ENCODE measurements around the gene TAOK1.

The TAOK1 gene

DNA sequence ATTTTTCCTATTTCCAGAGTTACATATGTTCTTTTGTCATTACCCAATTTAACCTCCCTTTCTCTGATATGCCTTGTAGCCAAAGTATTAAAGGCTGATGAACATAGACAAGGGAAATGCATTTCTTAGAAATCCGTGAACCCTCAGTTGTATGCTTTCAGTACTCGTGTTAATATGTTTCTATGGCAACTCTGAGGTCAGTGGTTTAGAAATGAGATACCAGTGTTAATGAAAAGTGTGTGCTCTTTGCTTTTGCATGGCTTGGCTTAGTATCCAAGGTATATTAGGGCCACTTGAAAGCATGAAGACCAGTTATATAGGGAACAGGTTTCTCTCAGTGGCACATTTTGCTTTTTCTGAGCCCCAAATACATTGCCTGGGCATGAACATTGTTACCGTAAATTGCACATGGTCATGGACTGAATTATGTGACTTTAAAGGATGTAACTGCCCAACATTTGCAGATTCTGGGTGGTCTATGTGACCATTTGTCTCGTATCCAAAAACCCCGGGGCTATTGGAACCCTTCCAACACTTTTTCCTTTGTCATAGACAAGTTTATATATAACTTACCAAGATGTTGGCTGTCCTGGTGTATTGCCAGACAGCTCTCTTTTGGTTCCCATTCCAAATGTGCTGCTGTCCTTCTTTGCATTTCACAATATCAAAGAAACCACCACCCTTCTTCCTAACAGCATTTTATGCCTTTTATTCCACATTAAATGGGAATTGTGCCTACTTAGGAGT, 159.2 kb downstream of the TAOK1 start:
- no peaks in the 10 kb centered on the region for H3K9me3 ChIP-seq (ENCODE audit: control insufficient read depth, insufficient read depth, low read depth, low read length)
- H3K4me1 ChIP-seq (ENCODE audit: control insufficient read depth, insufficient read depth, low read length): peaks cover 13% of the 10 kb centered on the region
- peaks cover 3 to 5% of the 10 kb centered on the region in 2 experiments; a peak in 2 of 3 replicates for H3K36me3 ChIP-seq (ENCODE audit: control insufficient read depth in 2 of 2, insufficient read depth in 1 of 2, low read length in 2 of 2)
- TF ChIP-seq, protein P1, sequence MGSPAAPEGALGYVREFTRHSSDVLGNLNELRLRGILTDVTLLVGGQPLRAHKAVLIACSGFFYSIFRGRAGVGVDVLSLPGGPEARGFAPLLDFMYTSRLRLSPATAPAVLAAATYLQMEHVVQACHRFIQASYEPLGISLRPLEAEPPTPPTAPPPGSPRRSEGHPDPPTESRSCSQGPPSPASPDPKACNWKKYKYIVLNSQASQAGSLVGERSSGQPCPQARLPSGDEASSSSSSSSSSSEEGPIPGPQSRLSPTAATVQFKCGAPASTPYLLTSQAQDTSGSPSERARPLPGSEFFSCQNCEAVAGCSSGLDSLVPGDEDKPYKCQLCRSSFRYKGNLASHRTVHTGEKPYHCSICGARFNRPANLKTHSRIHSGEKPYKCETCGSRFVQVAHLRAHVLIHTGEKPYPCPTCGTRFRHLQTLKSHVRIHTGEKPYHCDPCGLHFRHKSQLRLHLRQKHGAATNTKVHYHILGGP (tag by site-specific recombination; IDR thresholded peaks at IDR 0.05): 0 out of 2 replicates have a peak, but pooled peaks have one; percentile 36
- TF ChIP-seq, protein P2, sequence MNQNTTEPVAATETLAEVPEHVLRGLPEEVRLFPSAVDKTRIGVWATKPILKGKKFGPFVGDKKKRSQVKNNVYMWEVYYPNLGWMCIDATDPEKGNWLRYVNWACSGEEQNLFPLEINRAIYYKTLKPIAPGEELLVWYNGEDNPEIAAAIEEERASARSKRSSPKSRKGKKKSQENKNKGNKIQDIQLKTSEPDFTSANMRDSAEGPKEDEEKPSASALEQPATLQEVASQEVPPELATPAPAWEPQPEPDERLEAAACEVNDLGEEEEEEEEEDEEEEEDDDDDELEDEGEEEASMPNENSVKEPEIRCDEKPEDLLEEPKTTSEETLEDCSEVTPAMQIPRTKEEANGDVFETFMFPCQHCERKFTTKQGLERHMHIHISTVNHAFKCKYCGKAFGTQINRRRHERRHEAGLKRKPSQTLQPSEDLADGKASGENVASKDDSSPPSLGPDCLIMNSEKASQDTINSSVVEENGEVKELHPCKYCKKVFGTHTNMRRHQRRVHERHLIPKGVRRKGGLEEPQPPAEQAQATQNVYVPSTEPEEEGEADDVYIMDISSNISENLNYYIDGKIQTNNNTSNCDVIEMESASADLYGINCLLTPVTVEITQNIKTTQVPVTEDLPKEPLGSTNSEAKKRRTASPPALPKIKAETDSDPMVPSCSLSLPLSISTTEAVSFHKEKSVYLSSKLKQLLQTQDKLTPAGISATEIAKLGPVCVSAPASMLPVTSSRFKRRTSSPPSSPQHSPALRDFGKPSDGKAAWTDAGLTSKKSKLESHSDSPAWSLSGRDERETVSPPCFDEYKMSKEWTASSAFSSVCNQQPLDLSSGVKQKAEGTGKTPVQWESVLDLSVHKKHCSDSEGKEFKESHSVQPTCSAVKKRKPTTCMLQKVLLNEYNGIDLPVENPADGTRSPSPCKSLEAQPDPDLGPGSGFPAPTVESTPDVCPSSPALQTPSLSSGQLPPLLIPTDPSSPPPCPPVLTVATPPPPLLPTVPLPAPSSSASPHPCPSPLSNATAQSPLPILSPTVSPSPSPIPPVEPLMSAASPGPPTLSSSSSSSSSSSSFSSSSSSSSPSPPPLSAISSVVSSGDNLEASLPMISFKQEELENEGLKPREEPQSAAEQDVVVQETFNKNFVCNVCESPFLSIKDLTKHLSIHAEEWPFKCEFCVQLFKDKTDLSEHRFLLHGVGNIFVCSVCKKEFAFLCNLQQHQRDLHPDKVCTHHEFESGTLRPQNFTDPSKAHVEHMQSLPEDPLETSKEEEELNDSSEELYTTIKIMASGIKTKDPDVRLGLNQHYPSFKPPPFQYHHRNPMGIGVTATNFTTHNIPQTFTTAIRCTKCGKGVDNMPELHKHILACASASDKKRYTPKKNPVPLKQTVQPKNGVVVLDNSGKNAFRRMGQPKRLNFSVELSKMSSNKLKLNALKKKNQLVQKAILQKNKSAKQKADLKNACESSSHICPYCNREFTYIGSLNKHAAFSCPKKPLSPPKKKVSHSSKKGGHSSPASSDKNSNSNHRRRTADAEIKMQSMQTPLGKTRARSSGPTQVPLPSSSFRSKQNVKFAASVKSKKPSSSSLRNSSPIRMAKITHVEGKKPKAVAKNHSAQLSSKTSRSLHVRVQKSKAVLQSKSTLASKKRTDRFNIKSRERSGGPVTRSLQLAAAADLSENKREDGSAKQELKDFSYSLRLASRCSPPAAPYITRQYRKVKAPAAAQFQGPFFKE (tag by site-specific recombination; IDR thresholded peaks at IDR 0.05; ENCODE audit: borderline replicate concordance): no peak
- no peak overlapping the region for H3K4me3 ChIP-seq (ENCODE audit: low read depth, low read length)
- H3K27ac ChIP-seq (ENCODE audit: extremely low read depth, low read depth, low read length): no peak overlapping the region
- POLR2A ChIA-PET: interaction anchor here (1.1 kb wide), 1 partner anchor 12 kb away, joined by 4 read pairs; no protein-coding TSS in a partner anchor
- CTCF ChIA-PET: interaction anchor here (0.7 to 2.2 kb wide), 5 partner anchors 13 to 470 kb away, joined by 3 to 15 read pairs (median 9); no protein-coding TSS in a partner anchor

DNA sequence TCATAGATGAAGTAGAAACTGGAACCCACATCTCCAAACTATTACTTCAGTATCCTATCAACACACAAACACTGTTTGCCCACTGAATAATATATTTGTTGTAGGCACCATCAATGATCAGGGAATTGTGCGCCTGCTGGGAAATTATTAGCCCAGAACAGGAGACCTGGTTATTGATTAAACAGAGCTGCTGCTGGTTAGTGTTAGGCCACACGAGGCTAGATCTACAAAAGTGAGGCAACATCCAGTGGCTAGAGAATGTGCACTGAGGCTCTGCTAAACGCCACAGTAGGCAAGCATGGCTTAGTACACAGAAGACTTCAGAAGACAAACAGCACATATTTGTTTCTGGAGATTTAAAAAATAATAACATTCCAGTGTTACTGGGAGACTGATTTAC, 165.7 kb downstream of the TAOK1 start:
- Histone ChIP-seq H3K4me3 (ENCODE audit: low read depth, low read length) (no peak overlapping the region), H3K27ac (ENCODE audit: extremely low read depth, low read depth, low read length) (no peak overlapping the region), H3K9me3 (ENCODE audit: control insufficient read depth, insufficient read depth, low read depth, low read length) (no peaks in the 10 kb centered on the region), H3K4me1 (ENCODE audit: control insufficient read depth, insufficient read depth, low read length) (no peaks in the 10 kb centered on the region), H3K36me3 (ENCODE audit: control insufficient read depth in 2 of 2, insufficient read depth in 1 of 2, low read length in 2 of 2) (peaks cover 3 to 4% of the 10 kb centered on the region in 2 experiments; a peak in 2 of 3 replicates)
- CTCF ChIA-PET: interaction anchor here (0.7 to 1.9 kb wide), 2 partner anchors 186 to 268 kb away, joined by 3 to 13 read pairs; no protein-coding TSS in a partner anchor
- POLR2A ChIA-PET: interaction anchor here (1.0 kb wide), 1 partner anchor 13 kb away, joined by 4 read pairs; no protein-coding TSS in a partner anchor
- TF ChIP-seq ZNF146 (tag by site-specific recombination; IDR thresholded peaks at IDR 0.05) (no peak), ZNF629 (tag by site-specific recombination; IDR thresholded peaks at IDR 0.05) (no peak), ZNF24 (tag by site-specific recombination; IDR thresholded peaks at IDR 0.05) (no peak), ZNF138 (tag by site-specific recombination; IDR thresholded peaks at IDR 0.05; ENCODE audit: borderline replicate concordance) (no peak), ZNF747 (tag by site-specific recombination; IDR thresholded peaks at IDR 0.05) (no peak), ZNF2 (tag by site-specific recombination; IDR thresholded peaks at IDR 0.05) (no peak), ZNF121 (tag by site-specific recombination; IDR thresholded peaks at IDR 0.05) (no peak), ZNF223 (tag by site-specific recombination; IDR thresholded peaks at IDR 0.05) (no peak), TRIM28 (IDR thresholded peaks at IDR 0.05; ENCODE audit: borderline replicate concordance, low read length) (no peak), ZNF623 (tag by site-specific recombination; IDR thresholded peaks at IDR 0.05) (no peak), ZEB2 (tag by site-specific recombination; IDR thresholded peaks at IDR 0.05) (no peak)
- TF ChIP-seq, protein P3, sequence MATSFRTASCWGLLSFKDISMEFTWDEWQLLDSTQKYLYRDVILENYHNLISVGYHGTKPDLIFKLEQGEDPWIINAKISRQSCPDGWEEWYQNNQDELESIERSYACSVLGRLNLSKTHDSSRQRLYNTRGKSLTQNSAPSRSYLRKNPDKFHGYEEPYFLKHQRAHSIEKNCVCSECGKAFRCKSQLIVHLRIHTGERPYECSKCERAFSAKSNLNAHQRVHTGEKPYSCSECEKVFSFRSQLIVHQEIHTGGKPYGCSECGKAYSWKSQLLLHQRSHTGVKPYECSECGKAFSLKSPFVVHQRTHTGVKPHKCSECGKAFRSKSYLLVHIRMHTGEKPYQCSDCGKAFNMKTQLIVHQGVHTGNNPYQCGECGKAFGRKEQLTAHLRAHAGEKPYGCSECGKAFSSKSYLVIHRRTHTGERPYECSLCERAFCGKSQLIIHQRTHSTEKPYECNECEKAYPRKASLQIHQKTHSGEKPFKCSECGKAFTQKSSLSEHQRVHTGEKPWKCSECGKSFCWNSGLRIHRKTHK (tag by site-specific recombination; IDR thresholded peaks at IDR 0.05): no peak

All from HEK293 (cell line).